H1 (cell line): ENCODE measurements around the gene STAP2. TPM values are rescaled to one million over a fixed set of nuclear protein-coding genes. Genes with fewer than 3 reads are reported as not detected.

Source experiments
- CTCF ChIA-PET: fragments of 300-600 bp; sonication (Branson Sonifier 250); formaldehyde crosslinking; loops from one replicate; lab custom pipeline; 2021; ENCODE audit not compliant: partially characterized antibody; lab: Charles Lee
- POLR2A ChIA-PET: fragments of 300-600 bp; sonication (Branson Sonifier 250); formaldehyde crosslinking; loops from one replicate; lab custom pipeline; 2021; ENCODE audit warnings: inconsistent platforms; ENCODE audit not compliant: partially characterized antibody; lab: Charles Lee
- DNase-seq, 2 experiments: peaks; one replicate each; pipeline versions ENCODE4 v3.0.0 to v3.0.0-alpha.2; 2010 to 2022; ENCODE audit warnings: low spot score in 2 of 2, low read depth in 1 of 2, mixed read lengths in 1 of 2
- FAIRE-seq: peaks from 2 replicates; lab custom pipeline; 2011; peaks lifted over from hg19 to GRCh38; lab: Jason Lieb, UNC
- H2AFZ ChIP-seq: 2 replicates; pipeline ENCODE4 v1.8.1; 2012; ENCODE audit warnings: low read length, inconsistent platforms
- H2AK5ac ChIP-seq: 2 replicates; pipeline ENCODE4 v1.6.1; 2013; ENCODE audit warnings: low read depth, low read length
- H2BK120ac ChIP-seq: replicated peaks from 2 replicates; pipeline ENCODE3; 2013; ENCODE audit warnings: low read depth, low read length, inconsistent platforms
- H2BK12ac ChIP-seq: 2 replicates; pipeline ENCODE4 v1.6.1; 2013; ENCODE audit warnings: low read depth, low read length
- H2BK15ac ChIP-seq: 2 replicates; pipeline ENCODE4 v1.6.1; 2013; ENCODE audit warnings: low read length
- H2BK20ac ChIP-seq: 2 replicates; pipeline ENCODE4 v1.6.1; 2013; ENCODE audit warnings: low read length
- H2BK5ac ChIP-seq: 2 replicates; pipeline ENCODE4 v1.6.1; 2013; ENCODE audit warnings: low read depth, low read length
- H3K14ac ChIP-seq: 2 replicates; pipeline ENCODE4 v1.6.1; 2013; ENCODE audit warnings: inconsistent platforms; ENCODE audit not compliant: insufficient read length
- H3K18ac ChIP-seq: 2 replicates; pipeline ENCODE4 v1.6.1; 2013; ENCODE audit warnings: low read length; ENCODE audit errors: extremely low read depth
- H3K23ac ChIP-seq: 2 replicates; pipeline ENCODE4 v1.6.1; 2013; ENCODE audit warnings: inconsistent platforms; ENCODE audit not compliant: insufficient read length
- H3K23me2 ChIP-seq: 2 replicates; pipeline ENCODE4 v1.6.1; 2013; ENCODE audit warnings: low read depth, low read length
- H3K27ac ChIP-seq: 2 replicates; pipeline ENCODE4 v1.6.1; 2011; ENCODE audit warnings: low read depth, low read length, inconsistent platforms
- H3K27me3 ChIP-seq, 4 experiments: replicated peaks in 1 of 4; 1 replicate in 1 of 4; 2 replicates in 3 of 4; pipeline versions ENCODE4 v1.6.1 to v1.8.1; 2011 to 2013; ENCODE audit warnings: low read length in 3 of 4, mild to moderate bottlenecking in 3 of 4, inconsistent platforms in 2 of 4, mixed read lengths in 2 of 4, moderate library complexity in 1 of 4; ENCODE audit not compliant: control insufficient read depth in 3 of 4, insufficient read depth in 3 of 4; ENCODE audit errors: extremely low read depth in 1 of 4
- H3K36me3 ChIP-seq, 4 experiments: 2 replicates each; pipeline versions ENCODE4 v1.6.1 to v1.8.1; 2011 to 2013; ENCODE audit warnings: mild to moderate bottlenecking in 4 of 4, low read length in 3 of 4, moderate library complexity in 2 of 4, control low read depth in 1 of 4, inconsistent platforms in 1 of 4; ENCODE audit not compliant: insufficient read depth in 4 of 4, control insufficient read depth in 2 of 4
- H3K4ac ChIP-seq: replicated peaks from 2 replicates; pipeline ENCODE3; 2013; ENCODE audit warnings: low read length, low read depth, mixed read lengths, inconsistent platforms; ENCODE audit not compliant: insufficient read length
- H3K4me1 ChIP-seq, 4 experiments: replicated peaks in 1 of 4; 1 replicate in 1 of 4; 2 replicates in 3 of 4; pipeline versions ENCODE4 v1.6.1 to v1.8.1; 2011 to 2013; ENCODE audit warnings: low read length in 3 of 4, inconsistent platforms in 2 of 4, mixed read lengths in 1 of 4; ENCODE audit not compliant: insufficient read depth in 4 of 4, control insufficient read depth in 3 of 4
- H3K4me2 ChIP-seq, 2 experiments: 2 replicates each; pipeline versions ENCODE4 v1.6.1 to v1.8.1; 2011 to 2013; ENCODE audit warnings: low read depth in 2 of 2, low read length in 2 of 2, control low read depth in 1 of 2, inconsistent platforms in 1 of 2, mild to moderate bottlenecking in 1 of 2; ENCODE audit not compliant: insufficient read depth in 1 of 2
- H3K4me3 ChIP-seq, 4 experiments: fragments of 200-600, 300-600 bp in 1 of 4; sonication (generic), shearing (Covaris generic), sonication (Bioruptor Twin) in 1 of 4; 2 replicates each; pipeline versions ENCODE4 v1.5.1 to v1.8.1; 2011 to 2016; ENCODE audit warnings: low read length in 4 of 4, low read depth in 3 of 4, control low read depth in 2 of 4, inconsistent platforms in 2 of 4, mild to moderate bottlenecking in 2 of 4, mixed read lengths in 1 of 4, moderate library complexity in 1 of 4; ENCODE audit not compliant: insufficient read depth in 2 of 4; ENCODE audit errors: extremely low read depth in 1 of 4
- H3K56ac ChIP-seq: replicated peaks from 2 replicates; pipeline ENCODE3; 2013; ENCODE audit warnings: low read depth, mild to moderate bottlenecking, mixed read lengths, low read length, inconsistent platforms; ENCODE audit not compliant: insufficient read length
- H3K79me1 ChIP-seq: 2 replicates; pipeline ENCODE4 v1.6.1; 2013; ENCODE audit warnings: low read depth, low read length, control low read depth
- H3K79me2 ChIP-seq, 2 experiments: 2 replicates each; pipeline versions ENCODE4 v1.6.1 to v1.8.1; 2012 to 2013; ENCODE audit warnings: low read length in 2 of 2, mild to moderate bottlenecking in 2 of 2, inconsistent platforms in 1 of 2; ENCODE audit not compliant: insufficient read depth in 2 of 2, control insufficient read depth in 1 of 2
- H3K9ac ChIP-seq, 4 experiments: replicated peaks in 1 of 4; 1 replicate in 1 of 4; 2 replicates in 3 of 4; pipeline versions ENCODE4 v1.6.1 to v1.8.1; 2011 to 2013; ENCODE audit warnings: low read depth in 3 of 4, low read length in 3 of 4, control low read depth in 2 of 4, mild to moderate bottlenecking in 2 of 4, moderate library complexity in 2 of 4, inconsistent platforms in 1 of 4; ENCODE audit errors: extremely low read depth in 1 of 4
- H3K9me3 ChIP-seq, 2 experiments: 2 replicates each; pipeline versions ENCODE4 v1.6.1 to v1.8.1; 2012 to 2013; ENCODE audit warnings: mild to moderate bottlenecking in 2 of 2, moderate library complexity in 2 of 2, control low read depth in 1 of 2, inconsistent platforms in 1 of 2, low read depth in 1 of 2, low read length in 1 of 2, mixed read lengths in 1 of 2; ENCODE audit not compliant: insufficient read depth in 2 of 2
- H4K20me1 ChIP-seq, 2 experiments: replicated peaks in 1 of 2; 2 replicates each; pipeline versions ENCODE3 to v1.8.1; 2011 to 2013; ENCODE audit warnings: inconsistent platforms in 2 of 2, low read length in 2 of 2, mild to moderate bottlenecking in 1 of 2; ENCODE audit not compliant: insufficient read depth in 2 of 2, control insufficient read depth in 1 of 2
- H4K5ac ChIP-seq: 2 replicates; pipeline ENCODE4 v1.6.1; 2013; ENCODE audit warnings: low read length, low read depth, mixed read lengths, inconsistent platforms; ENCODE audit not compliant: insufficient read length
- H4K8ac ChIP-seq: 2 replicates; pipeline ENCODE4 v1.8.0; 2013; ENCODE audit warnings: mild to moderate bottlenecking, moderate library complexity, low read length, inconsistent platforms; ENCODE audit not compliant: insufficient read depth; ENCODE audit errors: extremely low read depth
- H4K91ac ChIP-seq: replicated peaks from 2 replicates; pipeline ENCODE3; 2013; ENCODE audit warnings: low read length, mixed read lengths, inconsistent platforms; ENCODE audit not compliant: insufficient read length
- BACH1 ChIP-seq: IDR thresholded peaks from 2 replicates; pipeline ENCODE4 v1.6.1; 2012; ENCODE audit warnings: low read length, improper control_type of control experiment
- BRCA1 ChIP-seq: IDR thresholded peaks from 2 replicates; pipeline ENCODE4 v1.6.1; 2012; ENCODE audit warnings: low read depth, low read length, improper control_type of control experiment
- CHD2 ChIP-seq: IDR thresholded peaks from 2 replicates; pipeline ENCODE4 v1.6.1; 2012; ENCODE audit warnings: low read length, improper control_type of control experiment
- HDAC6 ChIP-seq: IDR thresholded peaks from one replicate; pipeline ENCODE4 v1.7.1; 2012; ENCODE audit warnings: low read depth, mild to moderate bottlenecking, inconsistent platforms, low read length, moderate library complexity
- KDM1A ChIP-seq: fragments of 200-600, 300-600 bp; sonication (generic); IDR thresholded peaks from 2 replicates; pipeline ENCODE4 v1.7.1; 2016; ENCODE audit warnings: mild to moderate bottlenecking, low read length, borderline replicate concordance
- KDM4A ChIP-seq: IDR thresholded peaks from one replicate; pipeline ENCODE4 v1.7.1; 2012; ENCODE audit warnings: low read depth, mild to moderate bottlenecking, moderate library complexity, low read length, inconsistent platforms; ENCODE audit not compliant: severe bottlenecking
- MAFK ChIP-seq: IDR thresholded peaks from 2 replicates; pipeline ENCODE4 v1.6.1; 2012; ENCODE audit warnings: low read depth, mild to moderate bottlenecking, improper control_type of control experiment, low read length
- SP2 ChIP-seq: IDR thresholded peaks from 2 replicates; pipeline ENCODE4 v1.6.1; 2012; ENCODE audit warnings: mild to moderate bottlenecking, low read length, inconsistent platforms
- WGBS, 2 experiments: shearing (Covaris generic) in 1 of 2; methylation state at CpG; one replicate each; pipeline versions ENCODE4 v1.1.6 to v1.1.7; 2013 to 2015; ENCODE audit warnings: low lambda C conversion rate in 2 of 2, mixed read lengths in 2 of 2, inconsistent platforms in 1 of 2, low coverage in 1 of 2, missing lambda C conversion rate in 1 of 2; ENCODE audit not compliant: insufficient replicate concordance in 2 of 2, insufficient coverage in 1 of 2, insufficient read length in 1 of 2; ENCODE audit errors: extremely low coverage in 1 of 2, missing lambda C conversion rate in 1 of 2; 5-methylcytosine and 5-hydroxymethylcytosine counted together
- polyA plus RNA-seq, 7 experiments: library from polyadenylated mRNA; depleted of rRNA in 3 of 7; stranded (reverse) in 5 of 7; unstranded in 2 of 7; fragments of >200 nt in 5 of 7; fragments of 200-250 nt in 2 of 7; gene quantifications; 1 replicate in 5 of 7; 2 replicates in 1 of 7; 4 replicates in 1 of 7; pipeline versions ENCODE4 v1.2.1 to v1.2.3, GENCODE V29; 2011 to 2013; ENCODE audit warnings: missing spikeins in 2 of 7, mixed read lengths in 2 of 7
- total RNA-seq: library from RNA; stranded (reverse); fragmentation: NEBNext Ultra II Directional; extraction: Animal tissue kit (Norgen Biotek cat#: 25700); gene quantifications from 2 replicates; pipeline ENCODE4 v1.2.1, GENCODE V29; 2021
- TF ChIP-seq, protein P1 (sequence below): IDR thresholded peaks from 2 replicates; pipeline ENCODE4 v1.6.1; 2011; ENCODE audit warnings: low read depth, mild to moderate bottlenecking, low read length; ENCODE audit not compliant: insufficient read depth
- TF ChIP-seq, protein P2 (sequence below): IDR thresholded peaks from 2 replicates; pipeline ENCODE4 v1.6.1; 2012; ENCODE audit warnings: inconsistent platforms

STAP2 gene
- total and polyA plus RNA-seq, 2 of the 8 experiments (the other 6 are each of a cell fraction or from before 2014, with no cell fraction given) = 15.3 to 37.3 TPM

DNA sequence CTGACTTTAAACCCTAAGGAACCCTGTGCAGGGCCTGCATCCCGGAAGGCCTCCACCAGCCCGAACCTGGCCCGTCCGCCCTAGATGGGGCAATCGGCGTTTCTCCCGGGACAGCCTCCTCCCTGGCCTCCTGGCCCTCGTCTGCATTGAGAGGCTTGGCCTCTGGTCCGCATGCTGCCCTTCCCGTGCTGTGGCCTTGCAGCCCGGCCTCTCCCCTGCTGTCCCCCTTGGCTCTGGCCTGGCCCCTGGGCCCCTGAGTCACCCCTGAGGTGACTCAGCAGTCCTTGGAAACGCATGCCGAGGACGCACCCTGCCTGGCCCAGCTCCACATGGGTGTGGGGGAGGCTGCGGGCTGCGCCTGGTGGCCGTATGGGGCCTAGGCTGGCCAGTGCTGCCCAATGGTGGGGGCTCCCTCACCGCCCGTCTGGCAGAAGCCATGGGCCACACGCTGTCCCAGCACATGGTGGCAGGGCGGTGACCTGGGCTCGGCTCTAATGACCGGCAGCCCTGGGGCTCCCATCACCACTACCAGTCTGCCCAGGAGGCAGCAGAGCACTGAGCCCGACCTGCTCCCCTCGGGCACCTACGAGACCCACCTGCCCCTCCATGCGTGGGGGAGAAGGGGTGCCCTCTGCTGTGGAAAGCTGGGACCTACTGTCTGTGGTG is 36.0 kb upstream of the STAP2 start:
- Histone ChIP-seq H3K23me2 (no peaks in the 10 kb centered on the region), H4K5ac (peak overlapping the region; percentile 21), H3K27me3 (no peaks in the 10 kb centered on the region), H2BK15ac (peak overlapping the region; percentile 92; the same call in 1 of the 2 replicates), H4K8ac (peak overlapping the region; percentile 84), H3K36me3 (no peaks in the 10 kb centered on the region), H3K79me1 (peaks cover 21% of the 10 kb centered on the region), H3K9ac (peak overlapping the region in 2 of 4 experiments; percentile 48 to 55; a peak in 4 of 7 replicates), H3K27ac (peak overlapping the region; percentile 82), H2BK20ac (peak overlapping the region; percentile 86; the same call in 1 of the 2 replicates), H2BK120ac (peak overlapping the region; percentile 43), H4K20me1 (peaks cover 19 to 45% of the 10 kb centered on the region in 2 experiments), H3K4me3 (no peak overlapping the region), H2AFZ (no peak overlapping the region), H3K18ac (peak overlapping the region; percentile 90), H3K56ac (peak overlapping the region; percentile 54), H4K91ac (peak overlapping the region; percentile 97), H3K23ac (no peak overlapping the region), H3K14ac (no peak overlapping the region), H3K4me2 (peak overlapping the region; percentile 8 to 46; a peak in 1 of 4 replicates), H3K79me2 (peaks cover 0 to 30% of the 10 kb centered on the region in 2 experiments; a peak in 1 of 4 replicates), H3K4ac (peak overlapping the region; percentile 87), H2BK12ac (peak overlapping the region; percentile 90), H3K9me3 (no peaks in the 10 kb centered on the region), H2AK5ac (peak overlapping the region; percentile 95; the same call in 1 of the 2 replicates), H2BK5ac (peak overlapping the region; percentile 95), H3K4me1 (peaks cover 5 to 44% (median 32%) of the 10 kb centered on the region in 4 experiments)
- ChIA-PET CTCF (interaction anchor here (0.6 to 6.3 kb wide), 14 partner anchors 8 to 107 kb away, joined by 3 to 72 read pairs (median 9); partner anchors contain the start of genes CHAF1A, MPND and SH3GL1), POLR2A (interaction anchor here (0.8 to 5.8 kb wide), 11 partner anchors 11 to 73 kb away, joined by 3 to 63 read pairs (median 13); partner anchors contain the start of genes CHAF1A, MPND and SH3GL1)
- DNase-seq (no peak), FAIRE-seq (no peak)
- 76% methylated on average over 27 of the region's 27 CpGs; no CpG with 5 or more reads in 1 of the 2 experiments for WGBS, 2 experiments
- TF ChIP-seq HDAC6 (no peak), MAFK (peak; percentile 72; the same call in 1 of the 2 replicates), CHD2 (no peak), BRCA1 (no peak), KDM4A (no peak), KDM1A (no peak), SP2 (no peak), BACH1 (peak; percentile 91)
- TF ChIP-seq, protein P1, sequence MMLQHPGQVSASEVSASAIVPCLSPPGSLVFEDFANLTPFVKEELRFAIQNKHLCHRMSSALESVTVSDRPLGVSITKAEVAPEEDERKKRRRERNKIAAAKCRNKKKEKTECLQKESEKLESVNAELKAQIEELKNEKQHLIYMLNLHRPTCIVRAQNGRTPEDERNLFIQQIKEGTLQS = no peak
- TF ChIP-seq, protein P2, sequence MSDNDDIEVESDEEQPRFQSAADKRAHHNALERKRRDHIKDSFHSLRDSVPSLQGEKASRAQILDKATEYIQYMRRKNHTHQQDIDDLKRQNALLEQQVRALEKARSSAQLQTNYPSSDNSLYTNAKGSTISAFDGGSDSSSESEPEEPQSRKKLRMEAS = peak; percentile 47
